Mammary epithelial cell (primary cell): ENCODE results near the gene ADSS1.

Source experiments
- EZH2 ChIP-seq: IDR thresholded peaks from 2 replicates; pipeline ENCODE4 v1.6.1; 2012; ENCODE audit warnings: low read length, inconsistent platforms, borderline replicate concordance
- TF ChIP-seq, protein P1 (sequence below), 2 donors: IDR thresholded peaks in 1 of 2; conservative IDR thresholded peaks in 1 of 2; 2 replicates each; pipeline ENCODE4 v1.5.1; 2011 to 2012; ENCODE audit warnings: inconsistent platforms in 2 of 2, low read length in 2 of 2, mild to moderate bottlenecking in 2 of 2, control low read depth in 1 of 2, low read depth in 1 of 2; ENCODE audit not compliant: insufficient read depth in 1 of 2; ENCODE audit errors: extremely low read depth in 1 of 2

DNA sequence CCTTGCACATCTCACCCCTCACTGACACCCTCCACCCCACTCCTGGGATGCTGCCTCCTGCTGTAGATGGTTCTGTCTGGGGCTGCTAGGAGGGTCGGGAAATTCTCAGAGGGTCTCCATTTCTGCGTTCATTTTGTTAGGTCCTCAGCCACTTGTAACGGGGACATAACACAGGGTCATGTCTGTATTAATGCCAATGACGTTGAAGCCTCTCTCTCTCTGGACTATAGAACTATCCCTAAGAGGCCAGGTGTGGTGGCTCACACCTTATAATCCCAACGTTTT, 43.5 kb downstream of the ADSS1 start:
- TF ChIP-seq, protein P1, sequence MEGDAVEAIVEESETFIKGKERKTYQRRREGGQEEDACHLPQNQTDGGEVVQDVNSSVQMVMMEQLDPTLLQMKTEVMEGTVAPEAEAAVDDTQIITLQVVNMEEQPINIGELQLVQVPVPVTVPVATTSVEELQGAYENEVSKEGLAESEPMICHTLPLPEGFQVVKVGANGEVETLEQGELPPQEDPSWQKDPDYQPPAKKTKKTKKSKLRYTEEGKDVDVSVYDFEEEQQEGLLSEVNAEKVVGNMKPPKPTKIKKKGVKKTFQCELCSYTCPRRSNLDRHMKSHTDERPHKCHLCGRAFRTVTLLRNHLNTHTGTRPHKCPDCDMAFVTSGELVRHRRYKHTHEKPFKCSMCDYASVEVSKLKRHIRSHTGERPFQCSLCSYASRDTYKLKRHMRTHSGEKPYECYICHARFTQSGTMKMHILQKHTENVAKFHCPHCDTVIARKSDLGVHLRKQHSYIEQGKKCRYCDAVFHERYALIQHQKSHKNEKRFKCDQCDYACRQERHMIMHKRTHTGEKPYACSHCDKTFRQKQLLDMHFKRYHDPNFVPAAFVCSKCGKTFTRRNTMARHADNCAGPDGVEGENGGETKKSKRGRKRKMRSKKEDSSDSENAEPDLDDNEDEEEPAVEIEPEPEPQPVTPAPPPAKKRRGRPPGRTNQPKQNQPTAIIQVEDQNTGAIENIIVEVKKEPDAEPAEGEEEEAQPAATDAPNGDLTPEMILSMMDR (conservative IDR thresholded peaks at IDR 0.05 in 1 of 2, IDR thresholded peaks at IDR 0.05 in 1 of 2; ENCODE audit: extremely low read depth in 1 of 2, insufficient read depth in 1 of 2, low read depth in 1 of 2, low read length in 2 of 2) = no peak
- no peak for TF ChIP-seq EZH2
